Muscle of leg (tissue), 11 donors: ENCODE data around the gene TPPP2. TPM values are rescaled to one million over a fixed set of nuclear protein-coding genes. Genes with fewer than 3 reads are reported as not detected.

Experiments
- DNase-seq: peaks from one replicate; pipeline ENCODE4 v3.0.0; 2013
- H3K27ac ChIP-seq: one replicate; pipeline ENCODE4 v1.5.1; 2013; ENCODE audit warnings: mild to moderate bottlenecking, low read length, control low read depth
- H3K27me3 ChIP-seq: one replicate; pipeline ENCODE4 v1.6.1; 2013; ENCODE audit warnings: low read length; ENCODE audit not compliant: control insufficient read depth, insufficient read depth
- H3K36me3 ChIP-seq: one replicate; pipeline ENCODE4 v1.6.1; 2013; ENCODE audit warnings: low read length; ENCODE audit not compliant: control insufficient read depth, insufficient read depth
- H3K4me1 ChIP-seq: one replicate; pipeline ENCODE4 v1.6.1; 2013; ENCODE audit warnings: low read length; ENCODE audit not compliant: control insufficient read depth, insufficient read depth
- H3K4me3 ChIP-seq: one replicate; pipeline ENCODE4 v1.5.1; 2013; ENCODE audit warnings: low read length, control low read depth
- H3K9me3 ChIP-seq: replicated peaks from 2 replicates; pipeline ENCODE4 v1.6.1; 2013; ENCODE audit warnings: low read depth, low read length; ENCODE audit not compliant: control insufficient read depth
- WGBS: methylation state at CpG from one replicate; pipeline ENCODE4 v1.1.5; 2013; ENCODE audit warnings: missing lambda C conversion rate; ENCODE audit not compliant: insufficient coverage; 5-methylcytosine and 5-hydroxymethylcytosine counted together
- polyA plus RNA-seq, 8 donors: library from polyadenylated mRNA; unstranded; fragments of 120-200 nt; gene quantifications; one replicate each; pipeline versions ENCODE4 v1.2.1 to v1.2.3, GENCODE V29; 2013; ENCODE audit warnings: inconsistent platforms in 1 of 8, low replicate concordance in 1 of 8; ENCODE audit not compliant: insufficient read length in 8 of 8, insufficient read depth in 1 of 8
- total RNA-seq: library from RNA; stranded (reverse); fragments of 120-200 nt; gene quantifications from one replicate; pipeline ENCODE4 v1.2.4, GENCODE V29; 2013

TPPP2 gene
- total and polyA plus RNA-seq, 9 donors: 0.28 to 0.85 (median 0.41) TPM; not detected in 1

- peaks cover 13% of the 10 kb centered on the region for H3K4me1 ChIP-seq
- 80% methylated on average over 1 of the region's 2 CpGs for WGBS
- H3K9me3 ChIP-seq: no peaks in the 10 kb centered on the region
- H3K36me3 ChIP-seq: no peaks in the 10 kb centered on the region
- no peak for DNase-seq
- H3K27me3 ChIP-seq: no peaks in the 10 kb centered on the region
- no peak overlapping the region for H3K4me3 ChIP-seq
- no peak overlapping the region for H3K27ac ChIP-seq
Measured at GRCh38 chr14:21047378-21047781, 17.4 kb downstream of the TPPP2 start.

GRCh38 chr14:21048638-21049037 lies 18.6 kb downstream of the TPPP2 start:
- no peak overlapping the region for H3K27ac ChIP-seq

GRCh38 chr14:21049271-21049673 lies 19.3 kb downstream of the TPPP2 start:
- H3K36me3 ChIP-seq: no peaks in the 10 kb centered on the region
- no peak overlapping the region for H3K27ac ChIP-seq
- H3K27me3 ChIP-seq: no peaks in the 10 kb centered on the region
- peaks cover under 1% of the 10 kb centered on the region for H3K4me1 ChIP-seq
- no peak for DNase-seq
- no peak overlapping the region for H3K4me3 ChIP-seq
- no peaks in the 10 kb centered on the region for H3K9me3 ChIP-seq
- WGBS: 100% methylated on average over 1 of the region's 3 CpGs

More at GRCh38 chr14:21048638-21049037, 18.6 kb downstream of the TPPP2 start:
- Histone ChIP-seq H3K27me3 (no peaks in the 10 kb centered on the region), H3K9me3 (no peaks in the 10 kb centered on the region), H3K4me3 (no peak overlapping the region), H3K36me3 (no peaks in the 10 kb centered on the region), H3K4me1 (peaks cover 3% of the 10 kb centered on the region)
- no peak for DNase-seq
- no CpG with 5 or more reads among the region's 2 CpGs for WGBS

- Histone ChIP-seq H3K27me3 (no peaks in the 10 kb centered on the region), H3K4me1 (peaks cover 2% of the 10 kb centered on the region), H3K4me3 (no peak overlapping the region), H3K36me3 (no peaks in the 10 kb centered on the region), H3K9me3 (no peaks in the 10 kb centered on the region), H3K27ac (no peak overlapping the region)
- DNase-seq: no peak
- WGBS: 100% methylated on average over 1 of the region's 3 CpGs
Measured at GRCh38 chr14:21050597-21050996, 20.6 kb downstream of the TPPP2 start.

- Histone ChIP-seq H3K4me3 (no peak overlapping the region), H3K9me3 (no peaks in the 10 kb centered on the region), H3K36me3 (no peaks in the 10 kb centered on the region), H3K4me1 (peaks cover 17% of the 10 kb centered on the region), H3K27ac (no peak overlapping the region), H3K27me3 (no peaks in the 10 kb centered on the region)
- DNase-seq: no peak
- 88% methylated on average over 16 of the region's 20 CpGs for WGBS
Measured at GRCh38 chr14:21053184-21054122, 23.4 kb downstream of the TPPP2 start.

GRCh38 chr14:21054123-21054767 lies 24.2 kb downstream of the TPPP2 start:
- Histone ChIP-seq H3K27me3 (no peaks in the 10 kb centered on the region), H3K27ac (no peak overlapping the region), H3K9me3 (no peaks in the 10 kb centered on the region), H3K4me3 (no peak overlapping the region), H3K4me1 (peaks cover 21% of the 10 kb centered on the region), H3K36me3 (no peaks in the 10 kb centered on the region)
- no CpG with 5 or more reads among the region's 3 CpGs for WGBS
- DNase-seq: no peak

GRCh38 chr14:21054768-21055145 lies 24.7 kb downstream of the TPPP2 start:
- no peaks in the 10 kb centered on the region for H3K36me3 ChIP-seq
- peaks cover 21% of the 10 kb centered on the region for H3K4me1 ChIP-seq
- no peak overlapping the region for H3K27ac ChIP-seq
- WGBS: no CpG with 5 or more reads among the region's 4 CpGs
- H3K4me3 ChIP-seq: no peak overlapping the region
- no peaks in the 10 kb centered on the region for H3K27me3 ChIP-seq
- DNase-seq: no peak
- H3K9me3 ChIP-seq: no peaks in the 10 kb centered on the region

- Histone ChIP-seq H3K9me3 (no peaks in the 10 kb centered on the region), H3K4me3 (no peak overlapping the region), H3K27me3 (no peaks in the 10 kb centered on the region), H3K36me3 (no peaks in the 10 kb centered on the region), H3K27ac (peak overlapping the region; percentile 0), H3K4me1 (peaks cover 21% of the 10 kb centered on the region)
- WGBS: 33% methylated on average over 1 of the region's 5 CpGs
- peak; percentile 57 for DNase-seq
Measured at GRCh38 chr14:21055432-21056117, 25.6 kb downstream of the TPPP2 start.

- WGBS: 27% methylated on average over 3 of the region's 10 CpGs
- Histone ChIP-seq H3K36me3 (no peaks in the 10 kb centered on the region), H3K4me3 (no peak overlapping the region), H3K27me3 (peaks cover 2% of the 10 kb centered on the region), H3K4me1 (peaks cover 21% of the 10 kb centered on the region), H3K9me3 (no peaks in the 10 kb centered on the region), H3K27ac (no peak overlapping the region)
- DNase-seq: peak; percentile 70
Measured at GRCh38 chr14:21056520-21057163, 26.6 kb downstream of the TPPP2 start.
